ENCODE data around the gene DNASE2.

DNA sequence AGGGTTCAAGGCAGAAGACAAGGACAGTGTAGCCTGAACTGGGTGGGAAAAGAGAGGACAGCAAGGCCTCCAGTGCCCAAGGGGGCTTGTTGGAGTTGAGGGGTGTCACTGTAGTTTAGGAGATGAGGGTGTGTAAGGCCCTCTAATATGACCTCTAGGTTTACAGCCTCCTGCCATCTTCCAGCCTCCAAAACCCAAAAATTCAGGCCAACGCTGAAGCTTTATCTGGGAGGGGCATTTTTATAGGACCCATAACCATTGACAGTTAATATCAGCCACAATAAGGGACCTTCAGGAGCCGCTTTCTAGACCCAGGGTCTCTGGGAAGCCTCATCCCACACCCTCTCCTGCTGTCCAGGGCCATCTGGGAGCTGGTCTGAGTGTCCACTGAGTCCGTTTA, 3.0 kb upstream of the DNASE2 start:
- TF ChIP-seq CTCF (IDR thresholded peaks at IDR 0.05) (no peak), POLR2AphosphoS5 (IDR thresholded peaks at IDR 0.05; ENCODE audit: low read depth, low read length) (no peak), REST (IDR thresholded peaks at IDR 0.05; ENCODE audit: insufficient read depth in 1 of 2, low read depth in 2 of 2, low read length in 1 of 2) (no peak)
